Gastroesophageal sphincter (tissue), 3 donors: ENCODE data around the gene MAP2K1.

Source experiments
- CTCF ChIP-seq, 4 experiments: fragments of 200-600 bp in 2 of 4; fragments of 450-650 bp in 2 of 4; sonication (generic) in 1 of 4; IDR thresholded peaks; one replicate each; pipeline ENCODE4 v1.5.1; 2017 to 2019; ENCODE audit warnings: antibody characterized with exemption in 4 of 4, mild to moderate bottlenecking in 2 of 4, moderate library complexity in 2 of 4
- EP300 ChIP-seq: sonication (generic); formaldehyde crosslinking; IDR thresholded peaks from one replicate; pipeline ENCODE4 v1.6.1; 2017; ENCODE audit warnings: antibody characterized with exemption, mild to moderate bottlenecking
- POLR2A ChIP-seq, 2 donors: fragments of 450-650 bp; IDR thresholded peaks; one replicate each; pipeline ENCODE4 v1.6.1; 2017; ENCODE audit warnings: antibody characterized with exemption in 2 of 2, mild to moderate bottlenecking in 2 of 2, moderate library complexity in 1 of 2

GRCh38 chr15:66498501-66499386 lies 112.0 kb downstream of the MAP2K1 start:
- peak; percentile 30 to 40 (median 36) for TF ChIP-seq CTCF (IDR thresholded peaks at IDR 0.05)
- no peak for TF ChIP-seq EP300
- TF ChIP-seq POLR2A (IDR thresholded peaks at IDR 0.05) = no peak
